NCI-H345 (cell line): Measurements from ENCODE around the gene BARX1.
"Not testable (repeated sequence)": the region's sequence is repeated elsewhere in the genome, so short reads cannot be mapped to it uniquely, and the experiment has no call there.

Experiments used
- DNase-seq: peaks from one replicate; lab custom pipeline; 2025; lab: John Stamatoyannopoulos, UW

The BARX1 gene

DNA sequence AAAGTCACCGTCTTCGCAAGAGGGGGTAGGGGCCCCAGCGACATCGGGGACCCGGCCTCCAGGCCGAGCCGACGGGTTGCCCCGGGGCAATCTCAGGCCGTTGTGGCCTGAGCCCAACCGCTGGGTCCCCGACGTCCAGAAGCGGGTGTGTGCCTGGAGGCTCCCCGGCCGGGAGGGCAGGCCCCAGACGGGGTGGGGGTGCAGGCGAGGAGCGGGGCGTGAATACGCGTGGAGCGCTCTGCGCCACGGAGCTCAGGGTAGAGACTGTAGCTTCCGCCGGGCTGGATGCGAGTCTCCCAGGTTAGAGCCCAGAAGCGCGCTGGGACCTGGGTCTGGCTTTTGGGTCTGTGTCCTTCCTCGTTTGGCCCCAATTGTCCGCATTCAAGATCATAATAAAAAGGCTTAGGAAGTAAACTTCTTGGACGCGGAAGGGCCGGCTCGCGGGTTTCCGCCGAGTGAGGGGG, 3.5 kb downstream of the BARX1 start:
- no peak for DNase-seq

DNA sequence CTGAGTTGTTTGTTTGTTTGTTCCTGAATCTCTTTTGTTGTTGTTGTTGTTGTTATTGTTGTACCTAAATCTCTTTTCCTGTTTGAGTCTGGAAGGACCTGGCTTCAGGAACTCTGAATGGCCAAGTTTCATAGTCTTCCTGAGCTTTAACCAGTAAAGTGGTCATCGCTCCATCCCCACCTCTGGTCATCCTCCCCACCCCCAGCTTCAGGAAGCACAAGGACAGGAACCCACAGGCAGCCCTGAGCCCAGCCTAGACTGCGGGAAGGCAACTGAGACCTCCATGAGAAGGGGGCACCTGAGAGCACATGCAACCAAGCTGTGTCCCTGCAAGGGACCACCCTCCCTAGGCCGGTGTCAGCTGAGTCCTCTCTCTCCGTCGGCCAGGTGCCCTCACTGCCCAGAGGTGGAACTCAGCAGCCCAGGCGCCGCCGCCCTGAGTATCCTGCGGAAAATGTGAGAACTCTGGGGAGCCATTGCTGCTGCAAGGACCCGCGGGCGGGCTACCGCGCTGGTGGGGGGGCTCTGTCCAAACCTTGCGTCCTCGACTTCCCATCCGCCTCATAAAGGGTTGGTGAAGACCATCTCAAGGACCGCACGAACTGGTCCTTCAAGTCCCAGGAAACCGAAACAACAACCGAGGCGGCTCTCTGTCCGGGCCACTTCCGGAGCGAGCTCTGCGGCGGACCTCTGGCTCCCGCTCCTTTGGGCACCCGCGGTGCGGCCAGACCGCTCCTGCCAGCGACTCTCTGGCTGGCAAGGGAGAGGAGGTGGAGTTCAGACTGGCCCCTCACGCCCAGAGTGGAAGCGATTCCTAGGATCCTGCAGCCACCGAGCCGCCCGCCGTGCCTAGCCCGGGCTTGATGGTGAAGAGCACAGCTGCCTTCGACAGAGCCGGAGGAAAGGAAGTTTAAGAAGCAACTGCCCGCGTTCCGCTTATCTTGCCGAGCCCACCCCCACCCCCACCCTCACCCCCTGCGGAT, 4.2 kb downstream of the BARX1 start:
- no peak for DNase-seq

DNA sequence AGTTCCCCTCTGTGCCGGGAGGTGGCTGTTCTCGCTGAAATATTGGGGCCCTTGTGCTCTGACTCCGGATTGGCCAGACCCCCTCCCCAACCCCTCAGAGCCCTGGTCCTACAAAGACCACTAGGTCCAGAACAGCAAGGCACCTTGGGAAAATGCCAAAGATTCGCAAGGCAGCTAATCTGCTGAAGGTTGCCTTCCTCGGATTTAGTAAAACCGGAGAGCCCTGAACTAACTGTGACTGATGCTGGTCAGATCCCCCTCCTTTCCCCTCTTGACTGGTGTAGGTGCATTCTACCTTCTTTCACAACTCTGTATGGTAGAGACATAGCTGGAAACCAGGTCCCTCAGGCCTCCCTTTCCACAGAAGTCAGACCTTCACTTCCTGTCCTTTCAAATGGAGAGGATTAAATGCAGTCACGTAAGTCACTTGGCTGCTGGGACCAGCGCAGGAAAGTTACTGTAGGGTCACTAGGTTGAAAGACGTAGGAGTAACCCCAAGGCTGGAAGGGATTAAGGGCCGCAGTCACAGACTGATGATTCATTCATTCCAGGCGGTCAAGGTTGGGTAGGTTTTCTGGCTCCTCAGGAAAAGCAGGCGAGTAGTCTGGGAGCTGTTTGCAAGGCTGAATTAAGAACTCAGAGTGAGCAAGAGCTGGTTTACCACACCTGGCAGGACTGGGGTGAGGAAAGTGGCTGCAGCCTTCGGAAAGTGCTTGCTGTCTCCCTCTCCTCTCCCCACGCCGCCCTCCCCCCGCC, 5.3 kb downstream of the BARX1 start:
- DNase-seq: no peak

DNA sequence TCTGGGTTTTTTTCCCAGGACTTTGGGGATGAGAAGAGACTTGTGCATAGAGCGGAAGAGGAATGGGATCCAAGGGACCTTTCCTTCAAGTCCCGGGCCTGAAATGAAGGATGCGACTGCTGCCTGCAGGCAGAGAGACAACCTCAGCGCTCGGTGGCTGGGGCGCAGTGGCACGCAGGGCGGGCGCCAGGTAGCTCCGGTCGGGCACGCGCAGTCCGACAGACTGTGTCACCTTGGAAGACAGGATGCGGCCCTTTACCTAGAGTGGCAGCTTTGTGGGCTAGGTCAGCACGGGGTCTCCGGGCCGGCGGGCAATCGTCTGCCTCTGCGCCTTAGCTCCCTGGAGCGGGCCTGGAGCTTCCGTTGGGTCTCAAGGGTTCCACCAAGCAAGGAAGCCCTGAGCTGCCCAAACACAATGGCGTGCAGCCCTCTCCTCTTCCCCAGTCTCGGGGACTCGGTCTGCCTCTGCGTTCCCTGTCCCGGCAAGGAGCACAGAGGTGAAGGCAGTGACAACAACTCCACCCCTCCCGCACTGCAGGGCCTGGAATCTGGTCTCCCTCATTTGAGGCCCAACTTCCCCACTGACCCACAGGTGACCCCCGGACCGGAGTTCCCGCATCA, 6.0 kb downstream of the BARX1 start:
- DNase-seq: no peak

DNA sequence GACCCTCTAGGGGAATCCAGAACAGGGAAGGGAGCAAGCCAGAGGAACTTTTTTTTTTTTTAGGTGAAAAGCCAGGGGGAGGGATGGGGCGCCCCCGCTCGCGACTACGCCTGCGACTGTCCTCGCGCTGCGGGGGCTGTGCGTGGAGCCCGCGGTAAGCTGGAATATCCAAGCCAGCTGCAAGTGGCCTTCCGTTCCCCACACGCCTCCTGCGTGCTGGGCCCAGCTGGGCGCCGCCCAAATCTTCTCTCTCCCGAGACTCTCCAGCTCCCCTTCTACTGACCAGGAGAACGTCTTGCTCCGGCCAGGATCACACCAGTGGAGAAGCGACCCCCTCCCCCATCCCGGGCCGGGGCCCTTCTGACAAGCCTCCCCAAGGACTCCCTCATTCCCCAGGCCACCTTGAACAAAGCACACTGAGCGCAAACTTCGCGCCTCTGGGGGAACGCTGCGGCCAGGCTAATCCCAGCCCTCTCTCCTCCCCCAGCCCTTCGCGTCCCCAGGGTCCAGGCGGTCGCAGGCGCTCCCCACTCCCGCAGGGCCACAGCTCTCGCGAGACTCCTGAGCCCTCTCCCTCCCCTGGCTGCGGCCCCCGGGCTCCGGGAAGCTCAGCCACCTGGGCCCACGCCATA, 6.6 kb downstream of the BARX1 start:
- no peak for DNase-seq

DNA sequence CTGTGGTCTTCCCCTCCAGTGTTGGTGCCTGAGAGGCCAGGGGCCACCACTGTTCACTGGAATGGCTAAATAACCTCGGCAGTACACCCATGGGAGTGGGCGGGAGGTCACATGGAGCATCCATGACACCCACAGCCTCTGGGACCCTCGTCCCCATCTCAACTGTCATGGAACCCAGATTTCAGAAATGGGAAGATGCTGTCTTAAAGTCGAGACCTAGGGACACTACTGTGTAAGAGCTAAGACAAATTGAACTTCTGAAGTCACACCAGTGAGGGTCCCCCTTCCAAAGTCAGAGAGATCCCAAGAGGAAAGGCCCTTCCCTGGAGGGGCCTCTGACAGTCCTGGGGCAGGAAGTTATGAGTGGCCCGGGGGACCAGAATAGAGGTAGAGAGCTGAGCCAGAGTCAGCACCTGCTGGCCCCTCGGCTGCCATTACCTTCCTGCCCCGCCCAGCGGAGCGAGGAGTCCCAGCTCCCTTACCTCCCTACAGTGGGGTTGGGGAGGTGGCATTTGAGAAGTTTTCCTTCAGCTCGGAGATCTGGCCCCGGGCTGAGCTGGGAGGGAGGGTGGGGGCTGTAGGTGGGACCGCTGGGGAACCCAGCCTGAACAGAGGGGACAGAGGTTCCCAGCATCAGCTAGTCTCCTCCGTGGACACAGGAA, 7.6 kb downstream of the BARX1 start:
- DNase-seq: no peak

DNA sequence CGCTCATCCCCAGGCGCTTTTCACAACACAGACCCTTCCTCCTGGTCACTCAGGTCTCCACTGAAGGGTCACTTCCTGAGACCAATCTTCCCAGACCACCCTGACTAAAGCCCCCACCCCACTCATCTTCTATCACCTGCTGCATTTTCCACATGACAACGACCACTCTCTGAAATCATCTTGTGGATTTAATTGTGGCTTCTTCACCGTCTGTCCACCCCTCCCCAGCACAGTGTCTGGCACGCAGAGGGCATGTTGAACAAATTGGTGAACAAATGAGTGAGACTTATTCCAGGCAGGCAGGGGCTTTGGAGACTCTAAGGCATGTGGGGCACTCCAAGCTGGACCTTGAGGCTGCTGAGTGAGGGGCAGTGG, 8.8 kb downstream of the BARX1 start:
- no peak for DNase-seq

DNA sequence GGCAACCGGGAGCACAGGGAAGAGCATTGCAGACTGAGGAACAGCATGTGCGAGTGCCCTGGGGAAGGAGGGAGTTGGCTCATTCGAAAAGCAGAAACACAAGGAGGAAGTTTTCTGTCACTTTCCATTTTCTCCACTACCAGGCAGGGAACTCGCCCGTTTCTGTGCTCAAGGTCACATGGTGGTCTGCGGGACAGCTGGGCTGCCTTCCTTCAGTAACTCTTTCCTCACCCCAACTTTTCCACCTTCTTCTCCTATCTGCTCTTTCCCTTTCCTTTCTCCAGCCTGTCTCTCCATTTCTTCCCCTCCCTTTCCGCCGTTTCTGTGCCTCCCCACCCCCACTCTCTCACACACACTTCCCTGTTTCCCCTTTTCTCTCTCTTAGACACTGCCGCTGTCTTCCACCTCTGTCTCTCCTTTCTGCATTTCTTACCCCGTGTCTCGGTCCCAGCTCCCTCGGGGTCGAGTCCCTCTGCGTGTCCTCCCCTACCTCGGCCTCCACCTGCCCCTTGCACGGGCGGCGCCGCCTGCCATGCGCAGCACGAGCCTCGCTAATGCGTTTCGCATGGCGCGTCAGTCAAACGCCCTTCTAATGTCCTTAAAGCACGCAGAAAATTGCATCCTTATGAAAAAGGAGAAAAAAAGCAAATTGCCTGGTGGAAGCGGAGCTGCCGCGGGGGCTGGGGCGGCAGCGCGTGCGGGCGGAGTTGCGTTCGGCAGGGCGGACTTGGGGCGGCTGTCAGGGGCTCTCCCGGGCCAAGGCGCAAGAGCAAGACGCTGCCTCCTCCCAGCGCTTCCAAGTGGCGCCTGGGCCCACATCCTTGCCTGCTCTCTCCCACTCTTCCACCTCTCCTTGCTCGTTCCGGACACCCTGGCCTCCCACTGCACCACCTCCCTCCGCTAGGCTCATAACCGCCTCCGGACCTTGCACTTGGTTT, 9.5 kb downstream of the BARX1 start:
- no peak for DNase-seq

DNA sequence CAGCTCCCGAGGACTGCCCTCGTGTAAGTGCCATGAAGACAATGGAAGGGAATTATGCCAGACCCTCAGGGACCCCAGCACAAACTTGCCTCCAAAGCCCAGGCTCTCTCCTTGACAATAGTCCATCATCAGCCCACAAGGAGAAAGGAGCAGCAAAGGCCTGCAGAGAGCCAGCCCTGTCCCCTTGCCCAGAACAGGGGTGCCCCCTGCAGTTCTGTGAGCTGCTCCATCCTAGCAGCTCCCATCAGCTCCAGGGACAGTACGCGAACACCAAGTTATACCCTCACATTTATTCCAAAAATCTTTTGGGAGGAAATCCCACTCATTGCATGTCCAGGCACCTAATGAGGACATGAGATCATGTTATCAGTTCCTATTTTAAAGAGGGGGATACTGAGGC, 11.1 kb downstream of the BARX1 start:
- DNase-seq: peak; percentile 3

DNA sequence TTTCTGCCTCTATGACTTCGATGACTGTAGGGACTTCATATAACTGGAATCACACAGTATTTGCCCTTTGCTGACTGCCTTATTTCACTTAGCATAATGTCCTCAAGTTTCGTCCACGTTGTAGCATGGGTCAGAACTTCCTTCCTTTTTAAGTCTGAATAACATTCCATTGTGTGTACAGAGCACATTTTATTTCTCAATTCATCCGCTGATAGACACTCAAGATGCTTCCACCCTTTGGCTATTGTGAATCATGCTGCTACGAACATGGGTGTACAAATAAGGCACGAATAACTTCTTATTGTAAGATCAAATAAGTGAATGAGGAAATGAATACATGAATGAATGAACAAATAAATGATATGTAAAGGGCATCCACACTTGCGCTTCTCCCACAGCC, 13.0 kb downstream of the BARX1 start:
- DNase-seq: no peak

DNA sequence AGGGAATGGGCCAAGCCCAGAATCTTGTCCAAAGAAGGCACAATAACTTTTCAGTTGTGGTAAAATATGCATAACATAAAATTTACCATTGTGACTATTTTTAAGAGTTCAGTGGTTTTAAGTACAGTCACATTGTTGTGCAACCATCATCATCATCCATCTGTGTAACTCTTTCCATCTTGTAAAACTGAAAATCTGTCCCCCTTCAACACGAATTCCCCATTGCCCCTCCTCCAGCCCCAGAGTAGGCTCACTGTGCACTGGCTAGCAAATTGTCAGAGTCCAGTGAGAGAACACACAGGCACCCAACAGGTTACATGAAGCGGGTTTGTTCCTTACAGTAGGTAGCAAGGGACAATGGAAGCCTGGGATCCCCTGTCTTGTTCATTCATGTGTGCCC, 13.7 kb downstream of the BARX1 start:
- DNase-seq: no peak

DNA sequence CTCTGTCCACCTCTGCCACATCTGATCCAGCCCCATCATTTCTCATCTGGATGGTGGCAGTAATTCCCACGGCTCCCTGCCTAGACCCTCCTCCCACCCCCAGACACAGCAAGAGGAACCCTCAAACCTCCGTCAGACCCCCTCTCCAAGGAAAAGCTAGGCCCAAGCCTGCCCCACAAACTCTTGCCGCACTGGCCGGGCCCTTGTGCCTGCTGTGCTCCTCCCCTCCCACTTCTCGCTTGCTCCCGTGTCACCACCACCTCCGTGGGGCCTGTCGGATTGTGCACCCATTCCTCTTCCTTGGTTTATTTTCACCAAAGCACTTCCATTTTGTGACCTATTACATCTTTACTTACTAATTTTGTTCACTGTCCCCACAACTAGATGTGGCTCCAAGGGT, 14.2 kb downstream of the BARX1 start:
- DNase-seq: no peak

DNA sequence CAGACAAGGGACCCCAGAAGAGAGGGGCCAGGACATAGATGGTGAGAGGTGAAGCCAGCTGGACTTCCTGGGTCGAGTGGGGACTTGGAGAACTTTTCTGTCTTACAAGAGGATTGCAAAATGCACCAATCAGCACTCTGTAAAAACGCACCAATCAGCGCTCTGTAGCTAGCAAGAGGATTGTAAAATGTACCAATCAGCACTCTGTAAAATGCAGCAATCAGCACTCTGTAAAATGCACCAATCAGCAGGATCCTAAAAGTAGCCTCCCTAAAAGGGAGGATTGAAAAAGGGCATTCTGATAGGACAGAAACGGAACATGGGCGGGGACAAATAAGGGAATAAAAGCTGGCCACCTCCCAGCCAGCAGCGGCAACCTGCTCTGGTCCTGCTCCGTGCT, 15.6 kb downstream of the BARX1 start:
- DNase-seq: not testable (repeated sequence)

DNA sequence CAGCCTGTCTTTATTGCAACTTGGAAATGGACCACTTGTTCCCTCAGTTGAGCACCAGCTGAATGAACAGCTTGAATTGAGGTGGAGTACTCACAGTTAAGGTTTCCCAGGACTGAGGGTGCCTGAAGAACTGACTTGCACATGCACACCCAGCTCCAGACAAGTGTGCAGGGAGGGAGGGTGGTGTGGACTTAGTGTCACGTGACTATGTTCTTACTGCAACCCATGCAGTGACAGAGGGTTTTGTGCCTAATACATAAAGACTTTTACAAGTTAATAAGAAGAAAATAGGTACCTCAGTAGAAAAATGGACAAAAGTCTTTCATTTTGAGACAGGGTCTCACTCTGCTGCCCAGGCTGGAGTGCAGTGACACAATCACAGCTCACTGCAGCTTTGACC, 18.0 kb downstream of the BARX1 start:
- no peak for DNase-seq

DNA sequence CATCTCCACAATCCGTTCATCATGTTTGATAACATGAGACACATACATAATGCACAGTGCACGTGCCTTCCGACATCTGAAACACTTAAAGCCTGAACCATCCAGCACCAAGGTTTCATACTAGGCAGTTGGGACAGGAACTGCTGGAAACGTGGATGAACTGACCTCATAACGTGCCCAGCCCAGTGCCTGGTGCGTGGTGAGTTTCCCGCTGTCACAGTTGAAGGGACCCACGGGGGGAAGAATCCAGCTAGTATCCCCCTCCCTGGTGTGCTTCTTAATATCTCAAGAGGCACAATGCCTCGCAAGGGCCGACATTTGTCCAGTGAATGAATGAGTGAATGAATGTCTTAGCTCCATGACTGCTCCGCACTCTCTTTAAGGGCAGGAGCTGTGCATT, 23.2 kb downstream of the BARX1 start:
- no peak for DNase-seq

DNA sequence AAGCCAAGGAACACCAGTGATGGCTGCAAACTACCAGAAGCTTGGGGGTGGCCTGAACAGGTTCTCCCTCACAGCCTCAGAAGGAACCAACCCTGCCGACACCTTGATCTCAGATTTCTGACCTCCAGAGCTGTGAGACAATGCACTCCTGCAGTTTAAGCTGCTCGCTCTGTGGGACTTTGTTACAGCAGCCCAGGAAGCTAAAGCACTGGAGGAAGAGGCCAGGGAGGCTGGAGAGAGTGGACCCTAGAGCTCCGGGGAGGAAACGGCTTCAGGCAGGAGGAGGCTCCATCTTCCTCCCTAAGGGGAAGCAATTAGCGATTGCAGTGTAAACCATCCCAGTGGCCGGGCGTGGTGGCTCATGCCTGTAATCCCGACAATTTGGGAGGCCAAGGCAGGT, 25.1 kb downstream of the BARX1 start:
- no peak for DNase-seq

DNA sequence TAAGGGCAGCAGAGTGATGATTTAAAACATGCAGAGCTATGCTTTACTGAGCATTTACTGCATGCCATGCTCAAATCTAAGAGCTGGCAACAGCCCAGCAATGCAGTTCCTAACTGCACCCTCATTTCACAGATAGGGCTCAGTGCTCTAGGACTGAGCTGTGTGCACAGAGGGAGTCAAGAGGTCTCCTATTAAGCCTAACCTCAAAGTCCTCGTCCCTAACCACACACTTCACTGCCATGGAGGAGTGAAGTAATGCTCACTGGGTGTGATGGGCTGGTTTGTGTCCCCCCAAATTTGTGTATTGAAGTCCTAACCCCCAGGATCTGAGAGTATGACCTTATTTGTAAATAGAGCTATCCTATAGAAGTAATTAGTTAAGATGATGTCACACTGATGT, 25.9 kb downstream of the BARX1 start:
- no peak for DNase-seq

DNA sequence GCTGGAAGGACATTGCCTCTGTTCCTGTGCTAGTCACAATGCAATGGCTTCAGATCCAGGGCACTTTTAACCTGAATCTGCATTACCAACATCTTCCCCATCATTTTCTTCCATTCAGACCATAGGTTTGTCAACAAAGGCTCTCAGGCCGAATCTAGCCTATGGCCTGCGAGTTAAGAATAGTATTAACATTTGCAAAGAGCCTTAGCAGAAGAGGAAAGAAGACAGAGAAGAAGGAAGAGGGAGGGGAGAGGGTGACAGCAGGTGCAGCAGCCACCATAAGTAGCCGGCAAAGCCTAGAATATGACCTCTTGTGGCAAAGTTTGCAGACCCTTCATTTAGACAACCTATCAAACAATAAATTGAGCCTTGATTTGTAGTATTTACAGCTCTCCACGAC, 32.6 kb downstream of the BARX1 start:
- no peak for DNase-seq

DNA sequence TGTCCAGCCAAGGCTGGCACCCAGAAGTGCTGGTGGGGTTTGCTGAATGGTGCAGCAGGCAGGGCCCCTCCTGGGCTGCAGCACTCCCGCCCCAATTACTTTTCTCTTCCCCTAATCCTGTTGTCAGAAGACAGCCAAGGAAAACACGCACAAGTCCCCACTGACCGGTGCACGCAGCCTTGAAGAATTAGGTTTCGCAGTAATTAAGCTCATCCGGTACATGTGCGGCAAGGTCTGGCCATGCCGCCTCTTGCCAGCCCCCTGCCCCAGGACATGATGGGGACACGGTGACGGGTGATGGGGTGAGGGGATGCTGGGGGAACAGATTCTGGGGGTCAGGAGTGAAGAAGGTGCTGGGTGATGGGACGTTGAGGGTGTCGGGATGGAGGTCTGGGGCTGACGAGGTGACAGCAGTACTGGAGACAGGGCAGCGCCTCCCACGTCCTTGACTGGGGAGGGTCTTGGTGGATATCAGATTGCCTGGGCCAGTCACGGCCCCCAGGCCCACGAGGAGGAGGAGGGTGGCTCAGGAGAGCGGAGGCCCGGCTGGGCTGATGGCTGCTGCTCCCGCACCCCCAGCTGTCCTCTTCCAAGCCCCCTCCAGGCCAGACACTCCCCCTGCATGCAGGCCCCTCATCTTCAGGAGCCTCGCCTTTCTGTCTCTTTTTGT, 34.9 kb downstream of the BARX1 start:
- no peak for DNase-seq

DNA sequence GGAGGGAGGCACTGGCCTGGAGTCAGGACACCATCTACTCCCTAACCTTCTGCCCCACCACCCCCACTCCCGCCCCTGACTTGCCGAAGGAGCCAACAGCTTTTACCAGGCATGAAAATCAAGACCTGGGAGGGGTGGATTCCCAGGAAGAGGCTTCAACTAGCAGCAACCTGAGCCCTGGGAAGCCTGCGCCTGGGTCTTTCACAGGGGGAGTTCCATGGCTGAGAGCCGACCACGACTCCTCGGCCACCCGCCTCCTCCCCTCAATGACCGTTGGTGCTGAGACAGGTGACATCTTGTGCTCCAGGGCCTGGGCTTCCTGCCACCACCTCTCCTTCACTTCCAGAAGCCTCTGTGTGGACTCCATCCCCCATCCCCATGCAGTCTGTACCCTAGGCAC, 37.1 kb downstream of the BARX1 start:
- no peak for DNase-seq
